HG03565 (cell line): Measurements from ENCODE around the gene PDZRN4.
"Not testable (repeated sequence)": the region's sequence is repeated elsewhere in the genome, so short reads cannot be mapped to it uniquely, and the experiment has no call there.

Source experiments
- ATAC-seq: cut with Tn5 transposase; IDR thresholded peaks from one replicate; pipeline ENCODE4 v1.9.1; 2021; ENCODE audit warnings: mild to moderate bottlenecking, moderate library complexity; ENCODE audit not compliant: unreplicated experiment

The PDZRN4 gene

DNA sequence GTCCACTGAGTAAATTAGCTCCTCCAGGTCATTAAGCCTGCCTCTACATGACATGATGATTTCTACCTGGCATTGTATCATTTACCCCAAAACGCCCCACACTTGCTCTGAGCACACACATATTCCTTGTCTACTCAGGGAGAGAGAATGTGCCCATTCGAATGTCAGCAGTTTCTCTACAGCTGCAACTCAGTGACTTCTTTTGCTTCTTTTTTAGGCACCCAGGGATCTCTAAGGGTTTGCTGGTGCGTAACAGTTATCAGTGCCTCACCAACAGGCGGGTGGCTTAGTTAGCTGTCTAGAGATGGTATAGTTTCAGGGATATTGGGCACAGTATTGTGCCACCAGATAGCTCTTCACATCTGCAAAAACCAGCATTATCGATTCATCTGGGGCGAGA lies 316.9 kb downstream of the PDZRN4 start:
- no peak for ATAC-seq

DNA sequence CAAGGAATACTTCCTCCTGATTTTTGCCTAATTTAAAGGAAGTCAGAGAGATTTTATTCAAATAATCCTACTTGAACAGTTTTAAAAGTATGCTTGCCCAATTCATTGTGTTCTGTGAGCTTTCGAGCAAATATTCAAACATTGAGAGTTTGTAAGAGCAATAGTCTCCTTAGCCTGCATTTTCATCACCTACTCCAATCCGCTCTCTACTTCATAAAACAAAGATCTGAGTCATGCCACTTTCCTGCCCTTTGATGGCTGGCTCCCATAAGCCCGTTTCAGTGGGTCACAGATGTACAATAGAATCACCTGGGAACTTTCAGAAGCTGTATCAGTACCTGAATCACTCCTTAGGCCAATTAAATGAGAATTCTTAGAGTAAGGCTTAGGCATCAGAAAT lies 319.2 kb downstream of the PDZRN4 start:
- no peak for ATAC-seq

DNA sequence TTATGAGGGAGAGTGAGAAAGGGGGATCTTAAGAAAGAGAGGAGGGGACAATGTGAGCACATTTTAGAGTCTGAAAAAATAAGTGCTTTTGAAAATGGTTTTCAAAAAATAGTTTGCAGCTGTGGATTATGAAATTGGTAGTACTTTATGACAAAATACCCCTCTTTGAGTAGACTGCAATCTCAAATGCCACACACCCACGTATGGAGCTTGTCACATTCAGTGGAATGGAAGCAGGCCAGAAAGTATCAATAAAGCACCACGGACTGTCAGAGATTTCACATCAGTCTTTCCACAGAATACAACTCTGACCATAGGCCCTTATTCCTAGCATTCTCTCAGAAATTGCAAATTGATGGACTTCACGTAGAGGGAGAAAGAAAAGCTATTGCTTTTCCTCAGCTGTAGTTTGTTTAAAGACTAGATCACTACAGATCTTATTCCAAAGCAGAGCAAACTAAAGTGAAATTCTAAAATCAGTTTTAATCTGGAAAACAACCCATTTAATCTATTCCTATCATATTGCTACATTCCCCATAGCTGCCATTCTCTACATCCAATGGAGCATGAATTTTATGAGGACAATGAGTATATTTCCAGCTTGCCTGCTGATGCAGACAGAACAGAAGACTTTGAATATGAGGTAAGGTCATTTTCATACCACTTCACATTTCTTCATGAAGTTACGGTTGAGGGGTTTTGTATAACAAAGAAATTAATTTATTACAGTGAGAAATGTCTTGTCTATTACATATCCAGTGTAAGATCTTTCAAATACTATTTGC lies 321.3 kb downstream of the PDZRN4 start:
- no peak for ATAC-seq

DNA sequence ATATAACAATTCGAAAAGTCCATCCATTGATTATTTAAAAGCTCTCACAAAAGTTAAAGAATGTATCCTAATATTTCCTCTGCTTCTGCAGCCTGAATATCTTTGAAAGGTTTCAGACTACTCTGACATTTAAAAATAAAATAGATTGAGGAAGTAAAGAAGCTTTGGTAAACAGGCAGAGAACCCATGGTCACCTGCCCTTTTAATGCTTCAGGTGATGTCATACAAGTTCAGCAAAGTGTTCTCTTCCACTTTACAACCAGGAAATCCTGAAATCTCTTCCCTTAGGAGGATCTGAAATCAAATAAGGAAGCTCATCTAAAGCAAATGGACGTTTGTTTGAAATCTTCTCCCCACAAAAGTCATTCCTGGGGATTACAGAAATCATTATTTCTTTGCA lies 322.4 kb downstream of the PDZRN4 start:
- no peak for ATAC-seq

DNA sequence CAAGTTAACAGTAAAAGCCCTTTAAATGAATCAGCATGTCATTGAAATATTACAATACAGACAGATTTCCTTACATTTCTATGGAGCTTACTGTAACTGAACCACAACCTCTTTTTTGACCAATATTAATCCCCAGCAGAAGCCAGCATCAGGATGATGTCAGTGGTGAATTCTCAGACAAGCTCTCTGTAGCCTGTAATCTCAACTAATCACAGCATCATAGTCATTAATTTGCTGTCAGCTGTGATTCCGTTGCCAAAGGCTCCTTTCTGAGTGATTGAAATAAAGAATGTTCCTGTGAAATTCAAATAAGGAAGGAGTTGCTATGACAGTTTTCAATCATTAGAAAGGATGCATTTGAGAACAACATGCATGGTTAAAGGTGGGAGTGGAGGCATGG lies 323.1 kb downstream of the PDZRN4 start:
- ATAC-seq, result no peak

DNA sequence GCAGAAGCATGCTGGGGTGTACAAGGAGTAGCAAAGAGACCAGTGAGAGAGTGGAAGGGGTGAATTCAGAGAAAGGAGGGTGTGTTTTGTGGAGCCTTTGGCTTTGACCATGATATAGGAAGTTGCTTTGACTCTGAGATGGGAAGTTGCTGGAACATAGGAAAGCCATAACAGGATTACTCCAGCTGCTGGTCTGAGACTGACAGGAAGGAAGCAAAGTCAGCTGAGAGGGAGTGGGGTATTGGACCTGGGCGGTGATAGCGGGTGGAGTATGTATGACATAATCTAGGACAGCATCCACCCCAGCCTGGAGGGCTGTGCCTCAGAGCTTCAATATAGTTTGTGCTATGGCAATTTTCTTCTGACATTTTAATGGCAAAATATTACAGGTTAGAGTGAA lies 324.4 kb downstream of the PDZRN4 start:
- ATAC-seq, result no peak

DNA sequence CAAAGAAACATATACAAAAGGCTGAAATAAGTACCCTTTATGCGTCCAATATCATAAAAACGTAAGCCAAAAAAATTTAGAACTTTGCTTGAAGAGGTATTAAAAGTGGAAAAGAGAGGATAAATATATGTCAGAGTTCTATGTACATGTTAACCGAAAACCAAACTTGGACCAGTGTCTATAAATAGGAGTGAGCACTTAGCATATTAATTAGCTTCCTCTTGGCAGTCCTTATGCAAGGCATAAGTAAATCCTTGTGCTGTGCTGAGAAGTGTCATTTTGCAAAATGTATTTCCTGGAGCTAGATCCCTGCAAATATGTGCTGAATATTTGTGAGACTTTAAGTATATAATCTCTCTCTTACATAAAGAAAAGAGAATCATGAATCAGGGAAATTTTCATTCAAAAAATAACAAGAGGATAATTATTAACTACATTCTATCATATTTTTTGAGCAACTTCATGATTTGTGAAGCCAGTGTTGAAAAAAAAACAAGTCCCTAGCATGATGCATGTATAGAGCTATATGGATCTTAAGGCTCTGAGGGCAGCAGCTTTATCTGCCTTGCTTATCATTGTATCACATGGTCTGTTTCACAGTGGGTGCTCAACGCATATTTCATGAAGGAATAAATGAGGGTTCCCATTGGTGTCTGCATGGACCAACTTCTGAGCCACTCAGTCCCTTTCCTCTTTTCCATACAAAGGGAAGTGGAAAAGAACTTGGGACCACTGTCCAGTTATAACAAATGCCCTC lies 326.1 kb downstream of the PDZRN4 start:
- no peak for ATAC-seq

DNA sequence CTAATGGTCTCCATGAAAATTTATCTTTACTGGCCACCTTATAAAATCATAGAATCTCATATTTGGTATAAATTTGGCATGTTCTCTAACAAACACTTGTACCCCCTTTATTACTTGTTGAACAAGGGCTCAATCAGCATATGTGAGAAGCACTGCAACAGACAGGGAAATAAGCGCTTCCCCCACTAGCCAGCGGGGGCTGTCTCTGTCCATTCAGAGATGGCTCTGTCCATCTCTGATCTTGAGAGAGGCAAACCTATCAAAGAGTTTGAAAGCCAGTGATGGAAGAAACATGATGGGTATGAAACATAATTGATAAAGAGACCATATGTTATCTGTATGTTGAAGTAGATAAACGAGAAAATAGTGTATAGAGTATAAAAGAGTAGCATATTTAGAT lies 326.8 kb downstream of the PDZRN4 start:
- ATAC-seq, result no peak

DNA sequence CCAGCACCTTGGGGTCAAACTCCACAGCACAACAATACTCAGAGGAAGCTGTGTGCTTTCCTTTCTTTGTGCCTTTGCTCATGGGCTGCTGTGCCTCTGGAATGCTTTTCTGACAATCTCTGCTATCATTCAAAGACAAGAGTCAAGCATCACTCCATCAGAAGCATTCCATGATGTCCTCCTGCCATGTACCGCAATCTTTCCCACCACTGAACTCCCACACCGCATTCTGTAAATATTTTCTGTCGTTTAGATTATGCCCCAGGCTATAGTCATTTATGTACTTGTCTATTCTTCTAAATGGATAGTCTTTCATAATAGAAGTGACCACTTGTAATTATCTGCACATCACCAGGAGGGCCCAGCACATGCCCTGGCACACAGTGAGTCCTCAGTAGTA lies 327.8 kb downstream of the PDZRN4 start:
- no peak for ATAC-seq

DNA sequence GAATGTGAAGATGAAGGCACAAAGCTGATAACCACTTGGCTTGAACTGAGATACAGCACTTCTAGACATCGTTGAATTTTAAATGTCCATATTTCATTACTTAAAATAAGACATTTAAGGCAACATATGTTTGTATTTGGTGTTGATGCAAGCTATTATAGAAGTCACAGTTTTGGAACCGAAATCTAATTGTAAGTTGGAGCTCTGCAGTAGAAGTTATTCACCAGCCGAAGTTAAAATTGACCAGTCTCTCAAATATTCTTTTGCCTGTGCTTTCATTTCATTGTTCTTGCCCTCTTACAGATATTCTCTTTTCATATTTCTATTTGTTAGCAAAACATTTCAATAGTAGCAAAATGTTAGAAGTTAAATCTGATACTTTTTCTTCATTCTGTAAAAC lies 332.7 kb downstream of the PDZRN4 start:
- no peak for ATAC-seq

DNA sequence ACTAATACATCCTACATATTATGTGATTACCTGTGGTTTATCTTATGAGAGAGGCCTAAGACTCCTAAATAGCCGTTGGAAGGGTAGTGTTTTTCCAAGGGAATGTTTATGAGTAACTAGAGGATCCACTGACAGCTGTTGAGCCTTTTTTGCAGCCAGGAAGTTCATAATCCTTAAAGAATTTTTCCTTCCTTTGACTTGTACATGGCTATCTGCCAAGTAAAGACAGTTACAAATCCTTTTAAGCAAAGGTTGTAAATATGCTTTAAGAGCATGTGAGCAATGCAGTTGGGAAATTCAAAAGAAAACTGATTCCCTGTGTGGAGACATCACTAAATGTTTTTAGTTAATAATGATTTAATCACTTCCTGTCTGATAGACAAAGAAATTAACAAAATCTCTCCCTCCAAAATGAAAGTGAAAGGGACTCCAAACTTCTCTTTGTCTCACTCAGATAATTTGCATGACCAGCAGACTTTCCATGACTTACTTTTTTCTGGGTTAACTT lies 333.8 kb downstream of the PDZRN4 start:
- peak; percentile 81 for ATAC-seq

DNA sequence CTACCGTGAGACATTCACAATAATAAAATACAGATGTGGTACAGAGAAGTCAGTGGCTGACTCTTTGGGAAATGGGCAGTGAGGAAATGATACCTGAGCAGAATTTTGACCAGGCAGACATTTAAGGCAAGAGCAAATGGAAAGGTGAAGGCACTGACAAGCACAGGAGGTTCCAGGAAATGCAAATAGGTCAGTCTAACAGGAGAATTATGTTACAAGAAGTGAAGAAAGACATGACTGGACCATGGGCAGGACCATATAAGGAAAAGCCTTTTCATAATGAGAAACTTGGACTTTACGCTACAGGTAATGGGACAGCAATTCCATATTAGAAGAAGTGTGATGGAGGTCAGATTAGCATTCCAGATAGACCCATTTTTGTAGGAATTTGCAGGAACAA lies 338.9 kb downstream of the PDZRN4 start:
- ATAC-seq, result no peak

DNA sequence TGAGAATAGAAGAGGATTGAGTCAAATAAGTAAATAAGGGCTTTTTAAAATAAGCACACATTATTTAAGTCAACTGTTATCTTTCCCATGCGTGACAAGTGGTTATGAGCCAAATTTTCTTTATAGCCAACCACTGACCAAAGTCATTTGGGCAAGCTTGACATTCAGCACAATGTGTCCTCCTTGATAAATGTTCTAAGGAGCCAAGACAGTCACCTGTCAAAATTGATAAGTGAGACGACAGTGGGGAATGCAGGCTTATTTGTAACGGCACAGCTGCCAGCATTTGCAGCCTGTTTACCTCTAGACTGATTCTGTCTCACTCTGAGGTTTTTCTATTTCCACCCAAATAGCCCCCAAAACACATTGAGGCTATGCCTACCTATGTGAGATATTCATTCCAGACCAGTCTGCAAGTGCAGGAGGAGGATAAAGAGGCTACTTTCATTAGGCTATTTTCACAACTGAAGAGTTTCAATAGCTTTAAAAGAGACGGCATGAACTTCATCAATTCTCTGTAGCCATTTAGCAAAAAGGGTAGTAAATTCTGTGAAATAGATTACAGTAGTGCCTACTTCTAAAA lies 339.5 kb downstream of the PDZRN4 start:
- ATAC-seq, result no peak

DNA sequence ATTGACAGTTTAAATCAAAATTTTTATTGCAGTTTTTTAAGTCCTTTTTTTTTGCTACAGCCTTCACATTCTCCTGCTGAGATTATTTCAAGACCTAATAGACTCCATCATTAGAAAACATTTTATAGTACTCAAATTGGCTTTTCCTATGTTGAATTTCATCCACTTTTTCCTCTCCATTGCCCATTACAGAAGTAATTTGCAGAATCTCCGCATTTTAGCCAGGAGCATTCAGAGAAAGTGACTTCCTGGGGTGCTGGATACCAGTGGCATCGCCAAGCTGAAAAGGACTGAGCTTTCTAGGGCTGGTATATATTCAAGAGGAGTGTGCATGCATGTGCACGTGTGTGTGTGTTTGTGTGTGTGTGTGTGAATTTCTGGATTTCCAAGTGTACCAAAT lies 340.8 kb downstream of the PDZRN4 start:
- no peak for ATAC-seq

DNA sequence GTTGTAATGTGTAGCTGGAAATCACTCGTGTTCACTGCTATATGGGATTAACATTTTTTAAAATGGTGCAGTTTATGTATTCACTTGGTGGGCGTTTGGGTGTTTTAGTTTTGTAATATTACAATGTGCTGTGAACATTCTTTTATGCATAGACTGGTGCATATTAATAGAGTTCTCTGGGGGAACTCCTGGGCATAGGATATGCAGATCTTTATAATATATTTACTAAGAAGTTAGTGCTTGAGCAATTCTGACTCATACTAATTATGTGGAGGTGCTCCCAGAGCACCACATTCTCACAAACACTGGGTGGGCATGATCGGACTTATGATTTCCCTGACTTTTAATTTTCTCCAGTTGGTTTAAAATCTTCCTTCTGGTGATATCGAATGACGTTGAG lies 342.3 kb downstream of the PDZRN4 start:
- no peak for ATAC-seq

DNA sequence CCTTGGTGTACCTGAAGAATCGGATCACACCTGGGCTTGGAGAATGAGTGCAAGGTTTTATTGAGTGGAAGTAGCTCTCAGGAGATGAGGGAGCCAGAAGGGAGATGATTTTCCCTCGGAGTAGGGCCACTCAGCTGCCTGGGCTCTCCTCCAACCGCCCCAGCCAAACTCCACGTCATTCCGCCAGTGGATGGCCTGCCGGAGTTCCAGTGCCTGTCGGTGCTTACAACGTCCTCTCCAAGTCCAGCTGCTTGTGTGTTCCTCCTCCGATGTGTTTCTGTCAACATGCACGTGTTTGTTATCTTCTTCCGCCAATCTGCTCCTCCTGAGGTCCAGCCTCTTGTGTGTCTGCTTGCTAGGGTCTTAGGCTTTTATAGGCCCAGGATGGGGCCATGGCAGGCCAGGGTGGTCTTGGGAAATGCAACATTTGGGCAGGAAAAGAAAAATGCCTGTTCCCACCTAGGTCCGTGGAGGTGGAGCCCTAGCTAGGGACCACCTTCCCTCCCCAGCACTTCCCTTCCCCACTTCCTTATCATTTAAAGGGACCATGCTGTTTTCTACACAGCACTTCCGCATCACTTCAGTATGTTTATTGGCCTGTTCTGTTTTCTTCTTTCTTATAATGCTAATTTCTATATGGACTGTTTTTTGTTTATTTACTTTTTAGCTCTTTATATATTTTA lies 343.2 kb downstream of the PDZRN4 start:
- no peak for ATAC-seq

DNA sequence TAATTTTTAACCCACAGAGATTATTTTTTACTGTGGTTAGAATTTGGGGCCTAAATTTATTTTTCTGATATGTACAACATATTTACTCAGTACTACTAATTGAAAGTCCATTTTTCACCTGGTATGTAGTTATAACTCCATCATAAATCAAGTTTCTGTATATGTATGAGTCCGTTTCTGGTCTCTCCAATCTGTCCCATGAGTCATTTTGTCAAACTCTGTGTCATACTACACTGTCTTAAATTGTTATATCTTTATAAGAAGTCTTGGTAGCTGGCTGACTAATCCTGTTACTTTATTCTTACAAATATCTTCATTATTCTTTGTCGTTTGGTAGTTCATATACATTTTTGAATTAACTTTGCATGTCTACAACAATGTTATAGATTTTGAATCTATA lies 344.0 kb downstream of the PDZRN4 start:
- peak; percentile 50 for ATAC-seq

DNA sequence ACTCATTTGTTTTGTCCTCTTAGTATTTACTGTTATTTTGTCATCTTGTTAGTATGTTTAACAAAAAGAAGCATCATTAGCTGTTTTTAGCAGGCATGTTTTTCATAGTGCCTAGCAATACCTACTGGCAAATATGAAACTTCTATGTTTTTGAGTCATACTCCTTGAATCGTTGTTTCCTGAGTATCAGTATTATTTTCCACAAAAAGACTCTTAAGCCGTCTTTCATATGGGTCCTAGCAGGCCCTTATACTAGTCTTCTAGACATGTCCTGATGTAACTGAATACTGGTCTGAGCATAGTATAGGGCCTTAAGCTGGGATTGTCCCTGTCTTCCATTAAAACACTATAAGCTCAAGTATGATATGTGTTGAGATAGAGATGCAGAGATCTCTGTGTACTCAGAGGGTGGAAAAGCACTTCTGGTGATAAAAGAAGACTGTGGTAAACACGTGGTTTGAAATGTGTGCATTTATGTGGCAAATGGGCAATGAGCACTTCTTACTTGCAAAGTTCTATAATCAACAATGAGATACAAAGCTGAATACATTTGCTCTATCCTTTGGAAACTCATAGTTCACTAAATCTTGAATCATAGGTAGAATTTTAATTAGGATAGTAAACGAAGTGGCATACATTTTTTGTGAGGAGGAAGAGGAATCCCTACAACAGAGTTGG lies 348.8 kb downstream of the PDZRN4 start:
- no peak for ATAC-seq

DNA sequence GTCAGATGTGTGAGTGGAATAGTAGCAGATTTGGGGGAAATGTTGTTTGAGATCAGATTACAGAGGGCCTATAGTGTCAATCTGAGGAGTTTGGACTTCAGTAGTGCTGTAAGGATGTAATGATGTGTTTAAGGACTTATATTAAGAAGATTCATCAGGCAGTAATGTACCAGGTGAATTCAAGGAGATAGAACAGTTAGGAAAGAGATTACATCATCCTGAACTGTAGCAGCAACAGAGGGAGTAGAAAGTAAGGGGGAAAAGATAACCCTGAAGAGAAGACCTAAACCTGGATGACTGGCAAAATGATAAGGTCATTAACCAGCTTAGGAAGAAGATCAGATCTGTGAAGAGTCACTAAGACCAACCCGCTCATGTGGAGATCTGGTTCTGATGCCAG lies 349.4 kb downstream of the PDZRN4 start:
- ATAC-seq, result no peak

DNA sequence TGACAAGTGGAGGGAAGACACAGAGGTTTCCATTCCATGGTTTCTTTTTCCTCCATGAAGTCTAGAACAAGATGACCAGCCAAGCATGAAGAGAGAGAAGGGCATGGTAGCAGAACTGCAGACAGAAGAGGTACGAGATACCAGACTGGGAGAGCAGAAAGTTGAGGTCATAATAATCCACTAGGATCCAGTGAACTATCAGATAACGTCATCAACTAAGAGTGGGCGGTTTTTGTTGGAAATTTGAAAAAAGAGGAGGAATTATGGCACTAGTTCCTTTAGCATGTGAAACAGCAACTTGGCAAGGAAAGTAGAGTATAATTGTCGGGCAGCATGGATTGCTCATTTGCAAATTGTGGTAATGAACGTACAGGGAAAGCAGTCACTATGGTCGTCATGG lies 357.6 kb downstream of the PDZRN4 start:
- no peak for ATAC-seq

DNA sequence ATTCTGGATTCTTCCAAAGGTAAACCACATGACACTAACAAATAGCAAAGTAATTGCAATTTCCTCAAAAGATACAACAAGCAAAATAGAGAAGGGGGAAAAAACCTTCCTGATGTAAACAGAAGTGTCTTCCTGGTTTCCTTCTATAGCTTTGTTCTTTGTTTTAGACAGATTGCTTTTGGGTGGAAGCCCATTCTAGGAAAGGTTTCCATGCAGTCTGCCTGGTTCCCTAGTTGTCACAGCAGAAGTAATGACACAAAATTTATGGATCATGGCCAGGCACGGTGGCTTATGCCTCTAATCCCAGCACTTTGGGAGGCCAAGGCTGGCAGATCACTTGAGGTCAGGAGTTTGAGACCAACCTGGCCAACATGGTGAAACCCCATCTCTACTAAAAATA lies 359.0 kb downstream of the PDZRN4 start:
- not testable (repeated sequence) for ATAC-seq
